ENCODE data around the gene CCDC91. TPM values are rescaled to one million over a fixed set of nuclear protein-coding genes. Genes with fewer than 3 reads are reported as not detected.

CCDC91 gene, protein sequence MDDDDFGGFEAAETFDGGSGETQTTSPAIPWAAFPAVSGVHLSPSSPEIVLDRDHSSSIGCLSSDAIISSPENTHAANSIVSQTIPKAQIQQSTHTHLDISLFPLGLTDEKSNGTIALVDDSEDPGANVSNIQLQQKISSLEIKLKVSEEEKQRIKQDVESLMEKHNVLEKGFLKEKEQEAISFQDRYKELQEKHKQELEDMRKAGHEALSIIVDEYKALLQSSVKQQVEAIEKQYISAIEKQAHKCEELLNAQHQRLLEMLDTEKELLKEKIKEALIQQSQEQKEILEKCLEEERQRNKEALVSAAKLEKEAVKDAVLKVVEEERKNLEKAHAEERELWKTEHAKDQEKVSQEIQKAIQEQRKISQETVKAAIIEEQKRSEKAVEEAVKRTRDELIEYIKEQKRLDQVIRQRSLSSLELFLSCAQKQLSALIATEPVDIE
- total RNA-seq (60.2 TPM), polyA plus RNA-seq (34.7 TPM)
- long read RNA-seq, donor 1, result 0 reads
- long read RNA-seq, donor 2, result 0 reads
- long read RNA-seq, donor 3, partial matches to known transcripts, result 0 of 9 reads
- long read RNA-seq, donor 3, other reads (novel, unspliced or antisense), result 0 of 9 reads
- long read RNA-seq, donor 4, partial matches to known transcripts, result 0 of 2 reads
- long read RNA-seq, donor 4, other reads (novel, unspliced or antisense), result 0 of 2 reads
- long read RNA-seq, donor 5, partial matches to known transcripts, result 0 of 6 reads
- long read RNA-seq, donor 5, other reads (novel, unspliced or antisense), result 0 of 6 reads
- long read RNA-seq, donor 6, transcript CCDC91-205 (11 exons, 1,301 nt), result major isoform, 7 of 8 reads
- long read RNA-seq, donor 6, partial matches to known transcripts, result 0 of 8 reads
- long read RNA-seq, donor 6, other reads (novel, unspliced or antisense), result 0 of 8 reads
- long read RNA-seq, donor 7, partial matches to known transcripts, result 5 of 15 reads
- long read RNA-seq, donor 7, other reads (novel, unspliced or antisense), result 5 of 15 reads
- long read RNA-seq, donor 8, transcript CCDC91-205 (11 exons, 1,301 nt), result major isoform, 5 of 7 reads
- long read RNA-seq, donor 8, partial matches to known transcripts, result 0 of 7 reads
- long read RNA-seq, donor 8, other reads (novel, unspliced or antisense), result 0 of 7 reads
- long read RNA-seq, donor 9, partial matches to known transcripts, result 0 of 4 reads
- long read RNA-seq, donor 9, other reads (novel, unspliced or antisense), result 0 of 4 reads
- long read RNA-seq, donor 10, transcript CCDC91-222 (1 exons, 2,173 nt), result major isoform, 5 of 9 reads
- long read RNA-seq, donor 10, partial matches to known transcripts, result 0 of 9 reads
- long read RNA-seq, donor 10, other reads (novel, unspliced or antisense), result 0 of 9 reads

DNA sequence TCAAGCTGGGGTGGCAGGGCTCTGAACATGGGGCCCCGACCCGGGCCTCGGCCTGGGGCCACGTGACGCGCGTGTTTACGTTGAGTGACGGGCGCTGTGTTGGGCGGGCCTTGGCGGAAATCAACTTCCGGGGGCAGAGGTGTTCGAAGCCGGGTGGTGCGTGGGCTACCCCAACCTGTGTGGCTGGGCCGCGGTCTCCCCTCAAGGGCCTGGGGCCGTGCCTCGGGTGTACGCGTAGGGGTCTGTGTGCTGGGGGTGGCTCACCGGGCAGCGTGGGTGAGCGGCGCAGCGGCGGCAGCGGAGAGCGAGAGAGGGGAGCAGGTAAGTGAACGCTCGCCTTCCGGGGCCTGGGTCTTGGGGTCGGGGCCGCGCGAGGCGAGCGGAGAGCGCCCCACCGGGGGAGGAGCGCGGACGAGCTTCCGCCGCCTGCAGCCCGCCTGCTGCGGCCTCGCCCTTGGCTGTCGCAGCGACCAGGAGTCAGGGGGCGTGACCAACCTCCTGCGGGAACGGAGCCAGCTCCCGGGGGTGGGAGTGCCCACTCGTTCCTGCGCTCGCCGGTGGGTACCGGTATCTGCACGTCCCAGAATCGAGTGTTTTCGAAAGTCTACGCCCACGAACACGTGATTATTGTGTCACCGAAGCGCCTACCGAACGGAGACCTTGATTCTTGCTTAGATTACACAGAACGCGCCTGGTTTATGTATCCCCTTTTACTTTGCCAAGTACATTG is at the start of gene CCDC91:
TSS of gene CCDC91 (plus strand) at position 136 of the 730 bp plus-strand sequence. CDS start 66,760 bp downstream, outside the sequence.
- Histone ChIP-seq H3K4me1 (ENCODE audit: control insufficient read depth in 2 of 2, insufficient read depth in 2 of 2, low read length in 2 of 2) (peaks cover 6 to 13% of the 10 kb centered on the region in 2 donors), H3K9me3 (ENCODE audit: control insufficient read depth in 2 of 2, insufficient read depth in 1 of 2, low read length in 1 of 2) (peaks cover 0 to 13% of the 10 kb centered on the region in 2 donors), H3K27me3 (ENCODE audit: control insufficient read depth in 2 of 2, insufficient read depth in 1 of 2, low read length in 1 of 2) (no peaks in the 10 kb centered on the region), H3K4me3 (ENCODE audit: low read length in 2 of 2) (peak within 1 kb of the TSS; percentile 82 to 86), H3K27ac (ENCODE audit: low read depth in 1 of 2, low read length in 1 of 2) (peak within 1 kb of the TSS; percentile 98 to 100), H3K36me3 (ENCODE audit: control insufficient read depth in 2 of 2, insufficient read depth in 2 of 2, low read length in 1 of 2) (peaks cover 0 to 5% of the 10 kb centered on the region in 2 donors)
- DNase-seq (ENCODE audit: low read depth in 6 of 9, low spot score in 9 of 9), result peak; percentile 69 to 93 (median 83)
- WGBS, result under 1% methylated on average over 72 of the region's 72 CpGs

DNA sequence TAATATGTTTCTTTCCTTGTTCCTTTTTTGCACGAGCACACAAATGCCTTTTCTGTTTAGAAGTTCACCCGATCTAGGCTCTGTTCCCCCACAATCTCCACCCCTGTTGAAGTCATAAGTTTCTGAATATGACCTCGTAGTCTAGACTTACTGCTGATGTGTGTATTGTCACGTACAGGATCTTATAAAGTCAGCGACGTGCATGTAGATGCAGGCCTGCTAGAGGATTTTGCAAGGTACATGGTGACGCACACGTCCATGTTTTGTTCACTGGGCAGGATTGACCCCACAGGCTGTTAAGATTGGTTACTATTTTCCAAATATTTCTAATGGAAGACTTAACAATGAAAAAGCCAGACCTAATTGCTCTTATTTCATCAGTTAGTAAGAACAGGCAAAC is 46.2 kb upstream of the CCDC91 start:
- no peaks in the 10 kb centered on the region for H3K27me3 ChIP-seq (ENCODE audit: control insufficient read depth in 2 of 2, insufficient read depth in 1 of 2, low read length in 1 of 2)
- no peak for DNase-seq (ENCODE audit: low read depth in 6 of 9, low spot score in 9 of 9)
- H3K9me3 ChIP-seq (ENCODE audit: control insufficient read depth in 2 of 2, insufficient read depth in 1 of 2, low read length in 1 of 2), result no peaks in the 10 kb centered on the region
- no peaks in the 10 kb centered on the region for H3K4me1 ChIP-seq (ENCODE audit: control insufficient read depth in 2 of 2, insufficient read depth in 2 of 2, low read length in 2 of 2)
- WGBS, result 94% methylated on average over 8 of the region's 8 CpGs
- no peak overlapping the region for H3K27ac ChIP-seq (ENCODE audit: low read depth in 1 of 2, low read length in 1 of 2)
- H3K36me3 ChIP-seq (ENCODE audit: control insufficient read depth in 2 of 2, insufficient read depth in 2 of 2, low read length in 1 of 2), result no peaks in the 10 kb centered on the region
- H3K4me3 ChIP-seq (ENCODE audit: low read length in 2 of 2), result no peak overlapping the region

DNA sequence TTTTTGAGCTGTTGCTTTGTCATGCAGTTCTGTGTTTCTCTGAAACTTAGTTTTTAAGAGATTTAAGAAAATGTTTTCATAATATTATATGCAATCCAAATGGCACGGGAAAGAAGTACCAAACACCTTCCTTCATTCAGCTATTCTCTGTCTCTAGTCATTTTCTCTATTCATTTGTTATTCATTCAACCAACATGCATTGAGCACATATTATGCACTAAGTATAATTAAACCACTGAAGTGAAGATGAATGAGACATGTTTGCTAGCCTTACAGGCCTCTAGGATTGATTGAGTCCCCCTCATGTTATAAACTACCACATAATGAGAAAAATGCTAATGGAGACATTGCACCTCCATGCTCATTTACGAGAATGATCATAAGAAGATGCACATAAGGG is 45.7 kb upstream of the CCDC91 start:
- no peaks in the 10 kb centered on the region for H3K4me1 ChIP-seq (ENCODE audit: control insufficient read depth in 2 of 2, insufficient read depth in 2 of 2, low read length in 2 of 2)
- WGBS, result 97% methylated on average over 2 of the region's 2 CpGs
- no peaks in the 10 kb centered on the region for H3K36me3 ChIP-seq (ENCODE audit: control insufficient read depth in 2 of 2, insufficient read depth in 2 of 2, low read length in 1 of 2)
- H3K9me3 ChIP-seq (ENCODE audit: control insufficient read depth in 2 of 2, insufficient read depth in 1 of 2, low read length in 1 of 2), result no peaks in the 10 kb centered on the region
- DNase-seq (ENCODE audit: low read depth in 6 of 9, low spot score in 9 of 9), result no peak
- H3K4me3 ChIP-seq (ENCODE audit: low read length in 2 of 2), result no peak overlapping the region
- no peak overlapping the region for H3K27ac ChIP-seq (ENCODE audit: low read depth in 1 of 2, low read length in 1 of 2)
- H3K27me3 ChIP-seq (ENCODE audit: control insufficient read depth in 2 of 2, insufficient read depth in 1 of 2, low read length in 1 of 2), result no peaks in the 10 kb centered on the region

DNA sequence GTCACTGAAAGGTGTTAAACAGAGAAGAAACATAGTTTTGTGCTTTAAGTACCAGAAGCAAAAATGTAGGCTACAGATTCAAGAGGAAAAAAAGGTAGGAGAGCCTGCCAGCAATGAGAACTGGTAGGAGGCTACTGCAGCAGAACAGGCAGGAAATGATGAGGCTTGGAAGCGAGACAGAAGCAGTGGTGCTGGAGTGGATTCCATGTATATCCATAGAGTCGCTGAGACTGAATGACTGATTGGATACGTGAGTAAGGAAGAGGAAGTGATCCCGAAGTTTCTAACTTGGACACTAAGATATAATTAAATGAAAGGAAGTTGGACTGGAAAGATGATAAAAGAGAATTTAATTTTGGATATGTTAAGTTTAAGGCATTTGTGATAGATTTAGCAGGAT is 45.0 kb upstream of the CCDC91 start:
- Histone ChIP-seq H3K27ac (ENCODE audit: low read depth in 1 of 2, low read length in 1 of 2) (no peak overlapping the region), H3K9me3 (ENCODE audit: control insufficient read depth in 2 of 2, insufficient read depth in 1 of 2, low read length in 1 of 2) (no peaks in the 10 kb centered on the region), H3K4me1 (ENCODE audit: control insufficient read depth in 2 of 2, insufficient read depth in 2 of 2, low read length in 2 of 2) (no peaks in the 10 kb centered on the region)

DNA sequence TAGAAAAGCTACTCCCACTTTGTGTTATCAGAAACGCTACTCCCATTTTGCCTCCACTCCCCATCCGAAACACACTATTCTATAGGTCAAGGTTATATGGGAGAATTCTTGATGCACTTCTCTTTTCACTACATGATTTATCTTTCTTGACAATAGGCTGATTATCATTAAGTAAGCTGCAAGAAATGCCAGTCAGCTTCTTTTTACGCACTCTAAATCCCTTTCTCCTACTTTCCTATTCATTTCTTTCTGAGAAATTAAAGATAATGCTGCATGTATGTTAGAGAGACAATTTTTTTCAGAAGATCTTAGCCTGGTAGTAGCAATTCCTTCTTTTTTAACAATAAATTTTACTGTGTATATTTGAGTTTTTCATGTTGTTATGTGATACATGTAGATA is 41.0 kb upstream of the CCDC91 start:
- no peak for DNase-seq (ENCODE audit: low read depth in 6 of 9, low spot score in 9 of 9)
- WGBS, result 99% methylated on average over 3 of the region's 3 CpGs
- no peaks in the 10 kb centered on the region for H3K27me3 ChIP-seq (ENCODE audit: control insufficient read depth in 2 of 2, insufficient read depth in 1 of 2, low read length in 1 of 2)
- H3K36me3 ChIP-seq (ENCODE audit: control insufficient read depth in 2 of 2, insufficient read depth in 2 of 2, low read length in 1 of 2), result no peaks in the 10 kb centered on the region
- H3K9me3 ChIP-seq (ENCODE audit: control insufficient read depth in 2 of 2, insufficient read depth in 1 of 2, low read length in 1 of 2), result no peaks in the 10 kb centered on the region
- H3K27ac ChIP-seq (ENCODE audit: low read depth in 1 of 2, low read length in 1 of 2), result no peak overlapping the region
- H3K4me1 ChIP-seq (ENCODE audit: control insufficient read depth in 2 of 2, insufficient read depth in 2 of 2, low read length in 2 of 2), result no peaks in the 10 kb centered on the region
- no peak overlapping the region for H3K4me3 ChIP-seq (ENCODE audit: low read length in 2 of 2)

More for the DNA sequence above, 45.0 kb upstream of the CCDC91 start:
- WGBS, result 94% methylated on average over 4 of the region's 4 CpGs
- Histone ChIP-seq H3K4me3 (ENCODE audit: low read length in 2 of 2) (no peak overlapping the region), H3K36me3 (ENCODE audit: control insufficient read depth in 2 of 2, insufficient read depth in 2 of 2, low read length in 1 of 2) (no peaks in the 10 kb centered on the region), H3K27me3 (ENCODE audit: control insufficient read depth in 2 of 2, insufficient read depth in 1 of 2, low read length in 1 of 2) (no peaks in the 10 kb centered on the region)
- DNase-seq (ENCODE audit: low read depth in 6 of 9, low spot score in 9 of 9), result no peak

DNA sequence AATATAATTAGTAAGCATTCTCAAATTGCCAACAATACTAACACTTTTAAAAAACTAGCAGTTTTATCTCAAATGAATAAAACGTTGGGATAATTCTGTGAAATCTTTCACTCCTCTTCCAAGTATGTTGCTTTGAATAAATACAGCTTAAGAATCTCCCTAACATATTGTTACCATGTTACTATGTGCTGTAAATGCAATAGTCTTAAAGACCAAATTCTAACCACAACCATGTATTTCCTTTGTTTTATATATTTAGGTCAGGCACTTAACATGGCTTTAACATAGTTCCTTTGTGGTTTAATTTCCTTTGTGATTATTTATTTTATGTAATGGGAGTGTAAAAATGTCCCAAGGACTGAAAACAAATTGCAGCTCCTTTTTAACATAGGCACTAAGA is 33.9 kb upstream of the CCDC91 start:
- Histone ChIP-seq H3K36me3 (ENCODE audit: control insufficient read depth in 2 of 2, insufficient read depth in 2 of 2, low read length in 1 of 2) (no peaks in the 10 kb centered on the region), H3K4me3 (ENCODE audit: low read length in 2 of 2) (no peak overlapping the region), H3K27me3 (ENCODE audit: control insufficient read depth in 2 of 2, insufficient read depth in 1 of 2, low read length in 1 of 2) (no peaks in the 10 kb centered on the region), H3K27ac (ENCODE audit: low read depth in 1 of 2, low read length in 1 of 2) (no peak overlapping the region), H3K9me3 (ENCODE audit: control insufficient read depth in 2 of 2, insufficient read depth in 1 of 2, low read length in 1 of 2) (no peaks in the 10 kb centered on the region), H3K4me1 (ENCODE audit: control insufficient read depth in 2 of 2, insufficient read depth in 2 of 2, low read length in 2 of 2) (no peaks in the 10 kb centered on the region)
- DNase-seq (ENCODE audit: low read depth in 6 of 9, low spot score in 9 of 9), result no peak
- WGBS, result 81% methylated on average over 1 of the region's 1 CpG

DNA sequence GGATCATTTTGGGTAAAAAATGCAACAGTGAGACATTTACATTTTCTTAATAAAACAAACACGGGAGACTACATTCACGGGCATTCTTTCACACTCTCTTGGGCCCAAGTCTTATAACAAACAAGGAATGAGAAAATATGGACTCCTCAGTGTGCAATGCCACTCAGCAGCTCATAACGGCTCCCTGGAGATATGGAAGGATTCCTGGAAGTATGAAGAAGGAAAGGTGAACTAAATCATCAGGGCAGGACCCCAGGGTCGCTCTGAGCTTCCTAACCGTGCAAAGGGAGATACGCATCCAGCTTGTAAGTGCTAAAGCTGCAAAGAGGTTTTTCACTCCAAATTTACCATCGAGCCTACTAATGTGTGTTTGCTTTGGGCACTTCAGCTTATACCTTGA is 33.5 kb upstream of the CCDC91 start:
- Histone ChIP-seq H3K36me3 (ENCODE audit: control insufficient read depth in 2 of 2, insufficient read depth in 2 of 2, low read length in 1 of 2) (no peaks in the 10 kb centered on the region), H3K9me3 (ENCODE audit: control insufficient read depth in 2 of 2, insufficient read depth in 1 of 2, low read length in 1 of 2) (no peaks in the 10 kb centered on the region), H3K4me3 (ENCODE audit: low read length in 2 of 2) (no peak overlapping the region), H3K27me3 (ENCODE audit: control insufficient read depth in 2 of 2, insufficient read depth in 1 of 2, low read length in 1 of 2) (no peaks in the 10 kb centered on the region), H3K4me1 (ENCODE audit: control insufficient read depth in 2 of 2, insufficient read depth in 2 of 2, low read length in 2 of 2) (no peaks in the 10 kb centered on the region), H3K27ac (ENCODE audit: low read depth in 1 of 2, low read length in 1 of 2) (no peak overlapping the region)
- WGBS, result 96% methylated on average over 7 of the region's 7 CpGs
- no peak for DNase-seq (ENCODE audit: low read depth in 6 of 9, low spot score in 9 of 9)

DNA sequence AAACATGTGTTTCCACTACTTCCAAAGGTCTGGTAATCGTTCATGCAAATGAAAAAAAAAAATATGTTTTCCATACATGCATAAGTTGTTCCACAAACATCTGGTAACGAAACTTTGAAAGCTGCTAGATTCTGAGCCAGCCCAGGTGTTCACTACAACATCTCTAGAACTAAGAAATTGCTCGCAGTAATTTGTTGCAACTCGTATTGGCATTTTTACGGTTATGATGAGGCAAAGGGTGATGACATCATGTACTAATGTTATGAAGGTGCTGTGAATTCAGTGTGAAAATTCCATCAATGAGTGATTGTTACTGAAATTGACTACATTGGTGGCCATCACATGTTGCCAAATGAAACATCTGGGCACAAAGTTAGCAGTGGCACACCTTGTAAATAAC is 31.9 kb upstream of the CCDC91 start:
- Histone ChIP-seq H3K4me3 (ENCODE audit: low read length in 2 of 2) (no peak overlapping the region), H3K36me3 (ENCODE audit: control insufficient read depth in 2 of 2, insufficient read depth in 2 of 2, low read length in 1 of 2) (no peaks in the 10 kb centered on the region)
- 94% methylated on average over 5 of the region's 5 CpGs for WGBS

More for the DNA sequence above, 31.9 kb upstream of the CCDC91 start:
- no peak overlapping the region for H3K27ac ChIP-seq (ENCODE audit: low read depth in 1 of 2, low read length in 1 of 2)
- no peak for DNase-seq (ENCODE audit: low read depth in 6 of 9, low spot score in 9 of 9)
- no peaks in the 10 kb centered on the region for H3K9me3 ChIP-seq (ENCODE audit: control insufficient read depth in 2 of 2, insufficient read depth in 1 of 2, low read length in 1 of 2)
- no peaks in the 10 kb centered on the region for H3K27me3 ChIP-seq (ENCODE audit: control insufficient read depth in 2 of 2, insufficient read depth in 1 of 2, low read length in 1 of 2)
- H3K4me1 ChIP-seq (ENCODE audit: control insufficient read depth in 2 of 2, insufficient read depth in 2 of 2, low read length in 2 of 2), result no peaks in the 10 kb centered on the region

Data from thymus (tissue), 14 donors.